HG03442 (cell line): Measurements from ENCODE around the gene HJURP.

Experiments
- ATAC-seq: cut with Tn5 transposase; IDR thresholded peaks from one replicate; pipeline ENCODE4 v1.9.1; 2021; ENCODE audit warnings: mild to moderate bottlenecking, moderate library complexity; ENCODE audit not compliant: unreplicated experiment

The HJURP gene

GRCh38 chr2:233849607-233850271 lies 4.6 kb downstream of the HJURP start:
- no peak for ATAC-seq

GRCh38 chr2:233848276-233848675 lies 6.1 kb downstream of the HJURP start:
- no peak for ATAC-seq

DNA sequence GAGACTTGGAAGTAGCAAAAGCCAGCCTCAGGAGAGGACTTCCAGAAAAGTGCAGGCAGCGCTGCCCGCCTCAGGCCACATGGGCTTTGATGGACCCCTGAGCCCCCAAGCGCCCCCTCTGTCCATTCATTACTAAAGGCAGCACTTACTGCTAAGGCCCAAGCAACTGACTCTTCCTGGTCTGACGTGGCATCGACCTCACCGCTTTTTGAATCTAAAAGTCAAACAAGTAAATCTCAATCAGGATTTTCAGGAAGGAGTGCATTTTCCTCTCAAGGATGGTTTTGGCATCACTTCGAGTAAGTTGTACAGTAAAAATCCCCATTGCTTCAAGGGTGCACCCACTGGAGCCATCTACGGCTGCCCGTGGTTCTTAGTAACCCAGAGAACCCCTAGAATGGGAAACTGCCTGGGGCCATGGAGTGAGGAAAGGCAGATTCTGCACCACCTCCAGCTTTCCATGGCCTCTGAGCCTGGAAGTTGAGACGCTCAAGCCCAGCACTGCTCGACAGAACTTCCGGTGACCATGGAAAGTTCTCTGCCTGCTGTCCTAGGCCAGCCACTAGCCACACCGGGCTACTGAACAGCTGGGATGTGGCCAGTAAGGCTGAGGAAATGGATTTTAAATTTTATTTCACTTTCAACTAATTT lies 7.0 kb downstream of the HJURP start:
- no peak for ATAC-seq

DNA sequence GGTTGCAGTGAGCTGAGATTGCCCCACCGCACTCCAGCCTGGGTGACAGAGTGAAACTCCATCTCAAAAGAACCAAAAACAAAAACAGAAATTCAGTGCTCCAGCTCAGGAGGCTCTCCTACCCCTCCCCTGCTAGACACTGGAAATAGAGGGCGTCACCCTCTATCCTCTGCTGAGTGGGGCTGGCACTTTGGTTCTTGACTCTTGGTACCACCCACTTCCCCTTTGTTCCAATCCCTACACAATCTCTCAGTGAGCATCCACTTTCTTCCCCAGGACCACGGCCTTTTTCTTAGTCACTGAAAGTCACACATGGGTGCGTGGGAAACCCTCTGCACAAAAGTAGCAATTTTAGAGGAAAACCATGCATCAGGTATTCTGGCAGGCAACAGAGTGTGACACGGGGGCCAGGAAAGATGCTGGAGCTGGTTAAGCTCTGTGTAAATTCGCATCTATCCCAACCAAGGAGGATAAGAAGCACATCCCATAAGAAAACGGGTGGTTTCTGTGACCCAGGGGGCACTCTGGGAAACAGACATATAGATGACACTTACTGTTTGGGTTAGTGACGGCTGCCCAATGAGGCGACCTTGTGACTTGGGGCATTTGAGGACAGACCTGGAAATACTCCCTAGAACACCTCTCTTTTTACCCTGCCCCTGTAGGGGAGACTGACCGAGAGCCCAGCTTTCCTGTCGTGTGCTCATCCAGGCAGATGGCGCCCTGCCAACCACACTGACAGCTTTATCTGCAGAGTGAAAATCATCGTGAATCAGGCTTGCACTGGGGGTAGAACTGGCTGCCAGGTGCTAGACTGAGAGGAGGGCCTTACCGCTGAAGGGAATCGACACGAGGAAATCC lies 7.7 kb downstream of the HJURP start:
- no peak for ATAC-seq

- no peak for ATAC-seq
Observed at GRCh38 chr2:233845301-233846060, 8.9 kb downstream of the HJURP start.

DNA sequence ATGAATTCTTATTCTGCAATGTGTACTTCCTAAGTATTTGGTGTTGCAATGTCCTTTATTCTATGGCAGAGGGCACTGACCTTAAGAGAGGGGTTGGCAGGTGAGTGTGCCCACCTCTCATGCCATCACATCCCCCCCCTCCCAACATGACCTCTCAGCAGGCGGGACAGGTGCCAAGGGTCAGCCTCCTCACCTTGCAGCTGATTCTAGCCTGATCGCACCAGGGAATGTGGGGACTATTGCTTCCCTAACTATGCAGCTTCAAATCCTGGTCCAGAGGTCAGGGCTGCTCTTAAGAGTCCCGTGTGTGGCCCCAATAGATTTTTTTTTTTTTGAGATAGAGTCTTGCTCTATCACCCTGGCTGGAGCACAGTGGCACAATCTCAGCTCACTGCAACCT lies 9.5 kb downstream of the HJURP start:
- ATAC-seq: no peak

GRCh38 chr2:233844064-233844807 lies 10.1 kb downstream of the HJURP start:
- ATAC-seq: no peak

- ATAC-seq: no peak
Observed at GRCh38 chr2:233841183-233841582, 13.2 kb downstream of the HJURP start.

DNA sequence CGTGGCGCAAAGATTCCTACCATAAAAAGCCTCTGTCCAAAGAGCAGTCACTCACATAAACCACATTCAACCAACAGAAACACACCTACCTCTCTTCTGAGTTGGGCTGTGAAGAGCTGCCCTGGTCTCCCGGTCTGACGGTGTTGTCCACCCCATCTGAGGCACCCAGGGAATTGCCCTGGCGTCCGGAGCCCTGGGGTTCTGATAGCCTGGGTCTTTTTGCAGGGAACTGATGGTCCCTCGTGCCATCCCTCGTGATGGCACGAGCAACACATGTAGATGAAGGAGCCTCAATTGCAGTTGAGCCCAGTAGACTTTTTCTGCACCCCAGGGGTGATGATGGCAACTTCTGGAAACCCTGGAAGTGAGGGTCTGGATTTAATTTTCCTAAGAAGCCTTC lies 13.8 kb downstream of the HJURP start:
- ATAC-seq: no peak

DNA sequence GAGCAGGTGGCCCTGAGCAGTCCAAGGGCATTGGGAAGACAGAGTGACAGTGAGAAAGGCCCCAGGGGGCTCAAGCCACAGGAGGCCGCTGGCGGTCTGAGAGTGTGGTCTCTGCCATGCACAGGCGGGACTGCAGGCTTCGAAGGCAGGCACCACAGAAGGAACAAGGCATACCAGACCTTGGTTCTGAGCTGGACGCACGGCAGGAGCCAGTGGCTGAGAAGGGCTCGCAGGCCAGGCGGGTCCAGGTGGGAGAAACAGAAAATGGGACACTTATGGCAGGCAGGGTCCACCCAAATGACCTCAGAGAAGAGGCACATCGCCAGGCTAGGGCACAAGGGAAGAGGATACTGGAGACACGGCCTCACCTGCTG lies 14.9 kb downstream of the HJURP start:
- ATAC-seq: no peak

DNA sequence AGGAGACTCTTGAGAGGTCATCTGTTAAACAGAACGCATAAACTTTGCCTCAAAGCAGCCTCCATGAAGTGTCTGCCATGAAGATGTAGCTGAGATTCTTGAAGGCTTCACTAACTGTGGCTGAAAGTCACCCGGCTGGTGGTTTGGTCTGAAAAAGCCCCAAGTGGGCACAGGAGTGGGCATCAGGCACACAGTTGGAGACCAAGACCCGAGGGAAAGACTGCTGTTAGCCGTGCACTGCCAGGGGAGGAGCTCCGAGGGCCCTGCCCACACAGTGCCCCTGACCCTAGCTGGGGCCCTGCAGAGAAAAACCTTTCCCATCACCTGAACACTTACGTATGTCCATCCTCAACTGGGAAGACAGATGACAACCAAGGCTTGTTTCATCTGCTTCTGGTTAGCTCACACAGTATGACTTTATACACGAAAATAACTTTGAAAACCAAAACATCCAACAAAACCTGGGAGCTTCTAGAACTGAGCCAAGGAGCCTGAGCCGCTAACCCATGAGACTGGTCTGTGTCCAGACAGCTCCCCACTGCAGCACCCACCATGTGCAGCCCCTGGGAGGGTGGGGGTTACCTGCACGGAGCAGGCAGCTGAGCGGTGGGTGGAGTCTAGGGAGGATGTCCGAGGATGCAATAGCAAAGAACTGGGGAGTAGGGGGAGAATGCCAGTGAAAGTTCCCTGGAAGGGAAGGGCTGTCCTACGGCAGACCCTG lies 15.4 kb downstream of the HJURP start:
- ATAC-seq: no peak

GRCh38 chr2:233838251-233838650 lies 16.1 kb downstream of the HJURP start:
- no peak for ATAC-seq

DNA sequence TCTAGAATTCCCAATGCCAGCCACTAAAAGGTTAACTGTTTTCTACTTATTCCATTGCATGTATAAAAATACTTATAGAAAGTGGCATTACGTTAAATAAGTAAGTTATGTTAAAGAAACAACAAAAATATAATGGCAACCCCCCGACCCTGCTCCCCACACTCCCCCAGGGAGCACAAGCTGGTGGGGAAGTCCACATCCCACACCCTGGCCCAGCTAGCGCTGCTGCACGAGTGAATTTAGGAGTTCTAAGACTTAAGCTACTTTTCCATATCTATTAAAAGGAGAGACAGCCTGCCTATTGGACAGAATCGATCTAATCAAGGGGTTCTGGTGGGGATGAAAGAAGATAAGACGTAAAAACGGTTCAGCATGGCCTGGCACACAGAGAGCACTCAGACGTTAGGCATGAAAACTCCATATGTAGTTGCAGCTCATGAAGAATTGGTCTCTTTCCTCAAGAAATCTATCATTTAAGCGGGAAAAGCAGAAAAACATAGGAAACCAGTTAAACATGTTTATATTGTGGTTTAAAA lies 16.6 kb downstream of the HJURP start:
- no peak for ATAC-seq

- ATAC-seq: no peak
Observed at GRCh38 chr2:233836359-233836758, 18.0 kb downstream of the HJURP start.

- ATAC-seq: no peak
Observed at GRCh38 chr2:233835230-233836186, 18.8 kb downstream of the HJURP start.

- ATAC-seq: no peak
Observed at GRCh38 chr2:233833345-233833744, 21.0 kb downstream of the HJURP start.

DNA sequence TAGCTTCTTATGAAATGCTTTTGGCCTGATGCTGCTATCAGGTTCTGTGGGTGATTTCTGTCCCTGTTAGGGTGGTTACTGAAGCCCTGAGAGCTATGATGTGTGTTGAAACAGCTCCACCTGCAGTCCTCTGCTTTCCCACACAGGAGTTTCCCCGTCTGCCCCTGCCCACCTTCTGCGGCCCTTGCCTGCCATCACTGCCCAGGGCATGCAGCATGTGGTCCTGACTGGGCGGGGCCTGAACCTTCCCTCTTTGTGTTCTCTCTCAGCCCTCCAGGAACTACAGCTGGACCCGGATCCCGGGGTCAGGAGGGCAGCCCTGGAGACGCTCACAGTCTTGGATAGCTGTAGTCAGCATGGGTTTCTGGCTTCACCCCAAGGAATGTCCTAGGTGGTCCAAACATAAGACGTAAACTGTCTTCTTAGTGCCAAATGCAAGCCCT lies 21.4 kb downstream of the HJURP start:
- ATAC-seq: no peak

DNA sequence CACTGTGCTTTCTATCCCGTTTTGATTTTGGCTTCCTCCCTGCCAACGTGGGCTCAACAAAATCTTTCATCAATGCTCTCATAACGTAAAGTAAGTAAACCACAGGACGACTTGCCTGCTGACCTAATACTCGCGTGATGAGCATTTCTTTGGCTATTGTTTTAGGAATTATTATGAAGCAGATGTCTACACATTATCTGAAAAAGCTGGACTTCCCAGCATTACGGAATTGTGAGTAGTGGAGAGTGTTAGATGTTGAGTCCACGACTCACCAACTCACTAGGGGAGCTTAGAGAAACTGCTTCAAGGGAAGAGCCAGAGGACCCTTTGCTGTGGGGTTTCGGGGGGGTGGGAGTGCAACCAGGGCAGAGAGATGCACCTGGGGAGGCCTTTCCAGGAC lies 21.9 kb downstream of the HJURP start:
- ATAC-seq: no peak
